Activated CD8-positive, alpha-beta T cell treated with anti-CD3 and anti-CD28 coated beads, Interleukin-2, amount 10 ng/mL, durations not matched to agents 7 days and 5 days (primary cell): ENCODE measurements around the gene COPA. TPM values are rescaled to one million over a fixed set of nuclear protein-coding genes. Genes with fewer than 3 reads are reported as not detected.
"Not testable (repeated sequence)": the region's sequence is repeated elsewhere in the genome, so short reads cannot be mapped to it uniquely, and the experiment has no call there.

ENCODE experiments used
- ATAC-seq: fragments of 150-1000 bp; cut with Tn5 transposase; one replicate; pipeline ENCODE4 v1.10.0; 2021; ENCODE audit warnings: moderate library complexity
- CTCF ChIA-PET: fragments of 350-600 bp; sonication (Branson Sonifier 250); formaldehyde crosslinking; loops from one replicate; lab custom pipeline; 2021; ENCODE audit warnings: antibody characterized with exemption; lab: Charles Lee
- POLR2A ChIA-PET: fragments of 350-600 bp; sonication (Branson Sonifier 250); formaldehyde crosslinking; loops from one replicate; lab custom pipeline; 2021; ENCODE audit warnings: antibody characterized with exemption; lab: Charles Lee
- DNase-seq: peaks from one replicate; pipeline ENCODE4 v3.0.0-alpha.2; 2020
- H3K27ac Mint-ChIP-seq: one replicate; pipeline ENCODE4 v1.8.0; 2021; ENCODE audit warnings: mild to moderate bottlenecking, mixed read lengths
- H3K27me3 Mint-ChIP-seq: one replicate; pipeline ENCODE4 v1.8.0; 2021; ENCODE audit warnings: low read depth, mixed read lengths
- H3K36me3 Mint-ChIP-seq: one replicate; pipeline ENCODE4 v1.8.0; 2021; ENCODE audit warnings: low read depth, mixed read lengths
- H3K4me1 Mint-ChIP-seq: one replicate; pipeline ENCODE4 v1.8.0; 2021; ENCODE audit warnings: low read depth, mixed read lengths
- H3K4me3 Mint-ChIP-seq: one replicate; pipeline ENCODE4 v1.8.0; 2021; ENCODE audit warnings: mild to moderate bottlenecking, mixed read lengths
- H3K9me3 Mint-ChIP-seq: one replicate; pipeline ENCODE4 v1.8.0; 2022; ENCODE audit warnings: mixed read lengths; ENCODE audit not compliant: insufficient read depth
- total RNA-seq, 2 experiments: library from RNA; stranded (reverse); gene quantifications; one replicate each; pipeline ENCODE4 v1.2.3, GENCODE V29; 2021

The COPA gene
- 100 to 1,000 TPM; 121 to 128 TPM for total RNA-seq

GRCh38 chr1:160342953-160343869 is at the start of gene COPA, which contains the start of gene NCSTN:
COPA (minus strand) TSS chr1:160343250; CDS start chr1:160343170, 80 bp downstream.
NCSTN (plus strand) TSS chr1:160343383; CDS start chr1:160343397, 14 bp downstream.
- Mint-ChIP-seq H3K4me3 (peak within 1 kb of the TSS; percentile 100), H3K36me3 (peaks cover 46% of the 10 kb centered on the region), H3K9me3 (no peaks in the 10 kb centered on the region), H3K27me3 (no peaks in the 10 kb centered on the region), H3K4me1 (peaks cover 58% of the 10 kb centered on the region), H3K27ac (peak within 1 kb of the TSS; percentile 100)
- ChIA-PET POLR2A (interaction anchor here (0.6 to 1.3 kb wide), 6 partner anchors 10 to 255 kb away, joined by 3 to 4 read pairs (median 3); partner anchors contain the start of gene PEX19), CTCF (interaction anchor here (0.6 to 4.4 kb wide), 3 partner anchors 9 to 265 kb away, joined by 3 to 23 read pairs (median 7); no protein-coding TSS in a partner anchor)
- ATAC-seq: peak; percentile 98
- peak; percentile 95 for DNase-seq

GRCh38 chr1:160388406-160388805 is 45.4 kb upstream of the COPA start:
- ATAC-seq, H3K4me1 Mint-ChIP-seq, H3K27ac Mint-ChIP-seq, POLR2A ChIA-PET, H3K36me3 Mint-ChIP-seq, H3K4me3 Mint-ChIP-seq, H3K9me3 Mint-ChIP-seq, DNase-seq: not testable (repeated sequence)
- H3K27me3 Mint-ChIP-seq: peaks cover 33% of the 10 kb centered on the region
- CTCF ChIA-PET: interaction anchor here (1.1 to 2.6 kb wide), 2 partner anchors 11 to 219 kb away, joined by 3 to 11 read pairs; no protein-coding TSS in a partner anchor

- DNase-seq, ATAC-seq, H3K36me3 Mint-ChIP-seq, H3K27ac Mint-ChIP-seq, H3K4me3 Mint-ChIP-seq, CTCF ChIA-PET, H3K4me1 Mint-ChIP-seq, H3K9me3 Mint-ChIP-seq, POLR2A ChIA-PET: not testable (repeated sequence)
- peaks cover 30% of the 10 kb centered on the region for H3K27me3 Mint-ChIP-seq
Measured at GRCh38 chr1:160384812-160385211, 41.8 kb upstream of the COPA start.

DNA sequence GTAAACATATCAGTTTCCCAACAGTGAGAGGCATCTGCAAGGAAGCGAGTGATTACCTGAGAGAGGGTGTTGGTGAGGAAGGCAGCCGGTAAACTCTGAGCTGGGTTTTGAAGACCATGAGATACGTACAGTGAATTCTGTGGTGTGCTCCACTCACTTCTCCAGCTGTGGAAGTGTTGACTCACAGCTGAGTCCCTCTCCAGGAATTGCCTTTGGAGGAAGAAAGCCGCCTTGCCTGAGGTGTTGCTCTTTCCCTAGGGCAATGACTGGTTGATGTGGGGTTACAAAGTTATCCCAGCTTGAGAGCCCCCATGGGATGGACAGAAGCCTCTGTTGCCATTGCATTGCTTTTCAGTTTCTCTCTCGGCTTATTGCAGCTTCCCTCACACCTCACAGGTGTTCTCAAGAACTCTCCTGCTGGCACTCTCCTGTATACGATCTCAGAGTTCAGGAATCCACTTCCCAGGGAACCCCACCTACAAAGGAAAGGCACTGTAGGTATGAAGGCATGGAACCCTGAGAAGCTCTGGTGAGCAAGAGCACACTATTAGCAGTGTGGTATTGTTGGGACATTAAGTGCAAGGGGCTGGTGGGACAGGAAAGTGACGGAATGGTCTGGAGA is 34.6 kb upstream of the COPA start:
- peaks cover 8% of the 10 kb centered on the region for H3K27me3 Mint-ChIP-seq
- H3K4me1 Mint-ChIP-seq: peaks cover 13% of the 10 kb centered on the region
- POLR2A ChIA-PET: no interaction called here
- H3K4me3 Mint-ChIP-seq: no peak overlapping the region
- H3K36me3 Mint-ChIP-seq: no peaks in the 10 kb centered on the region
- ATAC-seq: no peak
- no peak for DNase-seq
- CTCF ChIA-PET: interaction anchor here (1.0 to 5.5 kb wide), 20 partner anchors 10 to 291 kb away, joined by 3 to 78 read pairs (median 7); partner anchors contain the start of gene NHLH1
- H3K9me3 Mint-ChIP-seq: no peaks in the 10 kb centered on the region
- no peak overlapping the region for H3K27ac Mint-ChIP-seq

- Mint-ChIP-seq H3K27me3 (peaks cover 8% of the 10 kb centered on the region), H3K4me1 (peaks cover 13% of the 10 kb centered on the region), H3K9me3 (no peaks in the 10 kb centered on the region), H3K36me3 (no peaks in the 10 kb centered on the region), H3K27ac (no peak overlapping the region), H3K4me3 (no peak overlapping the region)
- CTCF ChIA-PET: interaction anchor here (0.7 to 5.5 kb wide), 49 partner anchors 9 to 331 kb away, joined by 3 to 78 read pairs (median 4); partner anchors contain the start of genes DCAF8 and NHLH1
- POLR2A ChIA-PET: interaction anchor here (0.9 kb wide), 1 partner anchor 21 kb away, joined by 3 read pairs; no protein-coding TSS in a partner anchor
- peak; percentile 73 for ATAC-seq
- peak; percentile 55 for DNase-seq
Measured at GRCh38 chr1:160376525-160377131, 33.6 kb upstream of the COPA start.

DNA sequence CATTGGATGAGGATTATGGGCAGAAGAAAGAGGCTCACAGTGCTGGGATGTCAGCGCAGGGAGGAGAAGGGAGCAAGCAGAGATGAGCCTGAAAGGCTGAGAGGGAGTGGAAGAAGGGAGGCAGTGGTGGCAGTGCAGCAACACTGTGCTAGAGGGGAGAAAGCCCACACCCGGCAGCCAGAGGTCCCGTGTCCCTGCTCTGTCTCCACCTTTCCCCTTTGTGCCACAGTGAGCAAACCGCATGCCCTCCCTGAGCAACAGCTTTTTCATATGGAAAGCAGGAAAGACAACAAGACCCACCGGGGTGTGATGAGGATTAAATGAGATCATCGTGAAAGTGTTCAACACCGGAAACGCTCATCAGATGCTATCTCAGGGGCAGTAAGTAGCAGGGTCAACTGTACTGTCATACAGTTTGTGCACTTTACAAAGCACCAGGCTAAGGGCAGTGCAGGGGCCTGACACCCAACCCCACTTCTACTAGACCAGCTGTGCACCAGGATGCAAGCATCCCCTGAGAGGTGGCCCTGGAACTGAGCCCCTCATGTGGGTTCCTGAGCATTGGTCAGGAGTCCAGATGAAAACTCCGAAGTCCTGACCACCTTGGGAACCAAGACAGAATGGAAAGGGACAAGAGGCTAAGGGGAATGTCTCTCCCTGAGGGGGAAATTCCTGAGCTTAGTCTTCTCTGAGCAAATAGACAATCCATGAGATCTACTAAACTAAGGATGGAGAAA is 32.9 kb upstream of the COPA start:
- ChIA-PET CTCF (interaction anchor here (0.7 to 5.5 kb wide), 42 partner anchors 9 to 330 kb away, joined by 3 to 78 read pairs (median 4); partner anchors contain the start of genes DCAF8 and NHLH1), POLR2A (interaction anchor here (0.8 to 0.9 kb wide), 2 partner anchors 21 to 31 kb away, joined by 3 read pairs; no protein-coding TSS in a partner anchor)
- H3K36me3 Mint-ChIP-seq: no peaks in the 10 kb centered on the region
- ATAC-seq (peak; percentile 70), DNase-seq (no peak)
- H3K27me3 Mint-ChIP-seq: peaks cover 8% of the 10 kb centered on the region
- no peaks in the 10 kb centered on the region for H3K9me3 Mint-ChIP-seq
- peaks cover 13% of the 10 kb centered on the region for H3K4me1 Mint-ChIP-seq
- H3K4me3 Mint-ChIP-seq: no peak overlapping the region
- H3K27ac Mint-ChIP-seq: peak overlapping the region; percentile 33

DNA sequence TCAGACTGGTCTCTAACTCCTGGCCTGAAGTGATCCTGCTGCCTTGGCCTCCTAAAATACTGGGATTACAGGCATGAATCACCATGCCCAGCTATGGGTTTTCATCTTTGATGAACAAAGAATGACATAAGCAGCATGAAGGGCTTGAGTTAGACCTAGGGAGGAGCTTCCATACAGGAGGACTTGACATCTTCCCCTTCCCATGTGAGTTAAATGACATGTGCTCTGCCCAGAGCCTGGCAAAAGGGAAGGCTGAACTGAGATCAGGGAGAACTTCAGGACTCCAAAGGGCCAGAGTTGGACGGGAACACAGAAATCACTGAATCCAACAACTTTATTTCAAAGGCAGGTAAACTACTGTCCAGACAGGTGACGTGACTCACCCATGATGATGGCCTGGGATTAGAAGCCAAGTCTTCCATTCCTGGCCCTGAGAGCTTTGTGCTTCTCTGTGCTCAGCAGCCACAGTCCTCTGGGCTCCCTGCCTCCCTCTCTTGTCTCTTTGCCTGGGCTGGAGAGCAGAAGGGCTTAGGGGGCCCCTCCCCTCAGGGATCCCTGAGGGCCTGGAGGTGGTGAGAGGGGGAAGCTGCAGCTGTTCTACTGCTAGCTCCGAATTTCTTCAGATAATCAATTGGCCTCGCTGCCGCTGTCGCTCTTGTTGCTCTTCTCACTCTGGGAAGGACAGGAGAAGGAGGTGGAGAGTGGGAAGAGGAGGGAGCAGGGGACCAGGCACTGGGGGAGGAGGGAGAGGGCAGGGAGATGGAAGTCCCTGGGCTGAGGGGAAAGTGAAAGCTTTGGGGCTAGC is 31.5 kb upstream of the COPA start:
- DNase-seq: no peak
- ATAC-seq: no peak
- Mint-ChIP-seq H3K36me3 (no peaks in the 10 kb centered on the region), H3K27me3 (peaks cover 8% of the 10 kb centered on the region), H3K27ac (no peak overlapping the region), H3K4me3 (no peak overlapping the region), H3K4me1 (peaks cover 13% of the 10 kb centered on the region), H3K9me3 (no peaks in the 10 kb centered on the region)
- ChIA-PET CTCF (interaction anchor here (1.0 to 4.7 kb wide), 5 partner anchors 21 to 289 kb away, joined by 4 to 43 read pairs (median 5); no protein-coding TSS in a partner anchor), POLR2A (no interaction called here)

DNA sequence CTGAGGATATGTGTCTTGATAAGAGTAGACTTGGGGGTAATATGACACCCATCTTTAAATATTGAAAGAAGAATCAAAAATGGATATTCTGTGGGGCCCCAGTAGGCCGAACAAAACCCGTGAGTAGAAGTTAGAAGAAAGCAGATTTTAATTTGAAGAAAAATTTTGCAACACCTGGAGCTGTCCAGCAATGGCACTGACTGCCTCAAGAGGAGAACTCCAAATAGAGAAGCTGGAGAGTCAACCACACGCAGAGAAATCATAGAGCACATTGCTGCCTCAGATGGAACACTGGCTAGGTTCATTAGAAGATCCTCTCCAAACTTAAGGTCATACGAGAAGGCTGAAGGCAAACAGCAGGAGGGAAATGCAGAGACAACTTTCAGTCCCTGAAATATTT is 30.6 kb upstream of the COPA start:
- ChIA-PET POLR2A (no interaction called here), CTCF (interaction anchor here (1.5 to 4.7 kb wide), 3 partner anchors 181 to 288 kb away, joined by 4 to 43 read pairs (median 5); no protein-coding TSS in a partner anchor)
- no peak for ATAC-seq

DNA sequence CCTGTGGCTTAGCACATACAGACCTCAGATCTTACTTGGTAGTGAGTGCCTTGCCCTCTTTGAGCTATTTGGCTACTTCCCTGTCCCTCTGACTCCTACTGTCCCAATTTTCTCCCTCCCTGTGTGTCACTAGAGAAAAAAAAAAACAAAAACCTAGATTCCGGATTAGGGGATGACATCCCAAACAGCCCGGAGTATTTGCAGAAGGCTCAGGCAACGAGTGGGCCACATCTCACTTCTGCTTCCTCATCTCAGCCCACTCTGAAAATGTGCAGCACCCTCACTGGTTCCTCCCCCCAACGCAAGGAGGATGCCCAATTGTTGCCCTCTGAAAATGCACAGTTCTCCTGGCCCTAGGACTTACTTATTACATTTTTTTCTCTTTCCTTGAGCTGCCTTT is 28.7 kb upstream of the COPA start:
- ATAC-seq (no peak), DNase-seq (no peak)
- H3K27ac Mint-ChIP-seq: no peak overlapping the region
- H3K36me3 Mint-ChIP-seq: no peaks in the 10 kb centered on the region
- H3K9me3 Mint-ChIP-seq: no peaks in the 10 kb centered on the region
- ChIA-PET POLR2A (interaction anchor here (1.0 kb wide), 1 partner anchor 109 kb away, joined by 3 read pairs; the partner anchor contains the start of gene DCAF8), CTCF (interaction anchor here (1.0 kb wide), 1 partner anchor 286 kb away, joined by 3 read pairs; no protein-coding TSS in a partner anchor)
- peaks cover 19% of the 10 kb centered on the region for H3K4me1 Mint-ChIP-seq
- H3K27me3 Mint-ChIP-seq: peaks cover 3% of the 10 kb centered on the region
- no peak overlapping the region for H3K4me3 Mint-ChIP-seq

More for the DNA sequence above, 30.6 kb upstream of the COPA start:
- no peak overlapping the region for H3K4me3 Mint-ChIP-seq
- H3K9me3 Mint-ChIP-seq: no peaks in the 10 kb centered on the region
- H3K27ac Mint-ChIP-seq: no peak overlapping the region
- peaks cover 13% of the 10 kb centered on the region for H3K4me1 Mint-ChIP-seq
- DNase-seq: no peak
- H3K36me3 Mint-ChIP-seq: no peaks in the 10 kb centered on the region
- H3K27me3 Mint-ChIP-seq: peaks cover 5% of the 10 kb centered on the region

GRCh38 chr1:160371346-160371631 is 28.2 kb upstream of the COPA start:
- POLR2A ChIA-PET: interaction anchor here (1.0 kb wide), 1 partner anchor 109 kb away, joined by 3 read pairs; the partner anchor contains the start of gene DCAF8
- Mint-ChIP-seq H3K36me3 (no peaks in the 10 kb centered on the region), H3K4me1 (peaks cover 15% of the 10 kb centered on the region), H3K9me3 (no peaks in the 10 kb centered on the region), H3K27ac (no peak overlapping the region), H3K27me3 (peaks cover 3% of the 10 kb centered on the region), H3K4me3 (no peak overlapping the region)
- CTCF ChIA-PET: no interaction called here
- no peak for ATAC-seq
- DNase-seq: no peak
